HepG2 (cell line): ENCODE measurements around the gene A1CF. TPM values are rescaled to one million over a fixed set of nuclear protein-coding genes. Genes with fewer than 3 reads are reported as not detected.

Experiments used
- ATAC-seq: fragments of 200-7000 bp; cut with Tn5 transposase; 3 replicates; pipeline ENCODE4 v1.9.1; 2020; ENCODE audit warnings: mild to moderate bottlenecking, moderate library complexity
- BruUV-seq: library from RNA; stranded (reverse); fragments of 400-500 nt; replicated peaks from 2 replicates; lab custom pipeline; 2021; lab: Mats Ljungman, UMichigan
- CTCF ChIA-PET: fragments of 300-600 bp; formaldehyde crosslinking; extraction: SDS; loops from one replicate; lab custom pipeline; 2021; ENCODE audit warnings: low total read pairs, inconsistent platforms, low intra/inter-chr PET ratio; lab: Yijun Ruan, JAX
- POLR2A ChIA-PET: fragments of 350-600 bp; sonication (Branson Sonifier 250); formaldehyde crosslinking; loops from one replicate; lab custom pipeline; 2020; ENCODE audit warnings: antibody characterized with exemption, inconsistent platforms; lab: Yijun Ruan, JAX
- DNase-seq: peaks from one replicate; pipeline ENCODE4 v3.0.0-alpha.2; 2015; ENCODE audit warnings: low spot score
- FAIRE-seq: peaks from 3 replicates; lab custom pipeline; 2011; peaks lifted over from hg19 to GRCh38; lab: Jason Lieb, UNC
- H2AFZ ChIP-seq: one replicate; pipeline ENCODE4 v1.6.1; 2011; ENCODE audit warnings: low read length, inconsistent platforms
- H3K27ac ChIP-seq: fragments of 300-600 bp; 3 replicates; pipeline ENCODE4 v1.8.0; 2011; ENCODE audit warnings: mixed run types, mild to moderate bottlenecking, mixed read lengths, low read length, inconsistent platforms; ENCODE audit not compliant: insufficient read depth; ENCODE audit errors: extremely low read length
- H3K27me3 ChIP-seq, 2 experiments: fragments of 200-600 bp in 1 of 2; 2 replicates in 1 of 2; 3 replicates in 1 of 2; pipeline versions ENCODE4 v1.6.0 to v1.8.0; 2011; ENCODE audit warnings: low read length in 2 of 2, mild to moderate bottlenecking in 2 of 2, moderate library complexity in 2 of 2, inconsistent platforms in 1 of 2; ENCODE audit not compliant: insufficient read depth in 2 of 2, control insufficient read depth in 1 of 2
- H3K36me3 ChIP-seq, 2 experiments: fragments of 200-600 bp in 1 of 2; replicated peaks in 1 of 2; 2 replicates in 1 of 2; 3 replicates in 1 of 2; pipeline versions ENCODE4 v1.5.1 to v1.8.0; 2011; ENCODE audit warnings: low read length in 2 of 2, inconsistent platforms in 1 of 2; ENCODE audit not compliant: insufficient read depth in 2 of 2, control insufficient read depth in 1 of 2
- H3K4me1 ChIP-seq: 2 replicates; pipeline ENCODE4 v1.5.1; 2012; ENCODE audit warnings: low read length, inconsistent platforms; ENCODE audit not compliant: insufficient read depth
- H3K4me2 ChIP-seq: 2 replicates; pipeline ENCODE4 v1.6.0; 2011; ENCODE audit warnings: low read depth, low read length, inconsistent platforms
- H3K4me3 ChIP-seq, 3 experiments: fragments of 200-600 bp in 1 of 3; sonication (generic), shearing (Covaris generic) in 1 of 3; replicated peaks in 1 of 3; 2 replicates each; pipeline ENCODE4 v1.5.1; 2011 to 2016; ENCODE audit warnings: low read length in 3 of 3, inconsistent platforms in 2 of 3, low read depth in 2 of 3, mild to moderate bottlenecking in 2 of 3, control low read depth in 1 of 3, mixed read lengths in 1 of 3; ENCODE audit not compliant: insufficient read depth in 1 of 3
- H3K79me2 ChIP-seq: one replicate; pipeline ENCODE4 v1.6.1; 2011; ENCODE audit warnings: low read length, inconsistent platforms; ENCODE audit not compliant: insufficient read depth
- H3K9ac ChIP-seq: 2 replicates; pipeline ENCODE4 v1.6.0; 2011; ENCODE audit warnings: mild to moderate bottlenecking, low read depth, low read length, inconsistent platforms; ENCODE audit not compliant: insufficient read depth
- H3K9me3 ChIP-seq: 2 replicates; pipeline ENCODE4 v1.5.1; 2012; ENCODE audit warnings: mild to moderate bottlenecking, low read length
- H4K20me1 ChIP-seq: 2 replicates; pipeline ENCODE4 v1.6.0; 2011; ENCODE audit warnings: inconsistent platforms, mild to moderate bottlenecking, low read length, moderate library complexity; ENCODE audit not compliant: insufficient read depth
- BHLHE40 ChIP-seq: IDR thresholded peaks from 2 replicates; pipeline ENCODE4 v1.6.1; 2011; ENCODE audit warnings: low read length, improper control_type of control experiment
- NFE2L2 ChIP-seq: fragments of 150-350 bp; IDR thresholded peaks from 2 replicates; pipeline ENCODE4 v1.6.1; 2014; ENCODE audit warnings: low read length
- PAWR ChIP-seq: sonication (generic); formaldehyde crosslinking; IDR thresholded peaks from 2 replicates; pipeline ENCODE4 v1.4.0; 2020; ENCODE audit warnings: missing genetic modification reagents, mild to moderate bottlenecking, borderline replicate concordance
- POGK ChIP-seq: sonication (generic); formaldehyde crosslinking; conservative IDR thresholded peaks from 2 replicates; pipeline ENCODE4 v1.8.0; 2022; ENCODE audit warnings: mild to moderate bottlenecking, moderate library complexity, missing genetic modification reagents
- ZFY ChIP-seq: sonication (generic); formaldehyde crosslinking; IDR thresholded peaks from 2 replicates; pipeline ENCODE4 v1.4.0; 2020; ENCODE audit warnings: missing genetic modification reagents
- ZNF12 ChIP-seq: sonication (generic); formaldehyde crosslinking; IDR thresholded peaks from 2 replicates; pipeline ENCODE4 v1.5.0; 2020; ENCODE audit warnings: missing genetic modification reagents
- WGBS: methylation state at CpG from one replicate; pipeline ENCODE4 v1.1.6; 2017; ENCODE audit warnings: low lambda C conversion rate; 5-methylcytosine and 5-hydroxymethylcytosine counted together
- in situ Hi-C: cut with HindIII; loops from 2 replicates; pipeline ENCODE4 v1.10.0; 2017; ENCODE audit warnings: low pct_unique_long_range_greater_than_20kb; ENCODE audit not compliant: extremely low pct_ligation_motif_present
- intact Hi-C: fragments of 100-400 bp; cut with micrococcal nuclease; formaldehyde crosslinking; loops from one replicate; pipeline ENCODE4 v1.10.0; 2022; ENCODE audit not compliant: unreplicated experiment
- polyA plus RNA-seq, 8 experiments: library from polyadenylated mRNA; depleted of rRNA in 3 of 8; stranded (reverse) in 7 of 8; unstranded in 1 of 8; fragments of >200 nt; fragmentation: Illumina TruSeq in 4 of 8; extraction: Trizol in 4 of 8; gene quantifications; 2 replicates each; pipeline versions ENCODE4 v1.2.1 to v1.2.3, GENCODE V29; 2011 to 2016; ENCODE audit warnings: low read depth in 4 of 8, missing spikeins in 1 of 8, mixed read lengths in 1 of 8; ENCODE audit not compliant: insufficient read depth in 1 of 8
- total RNA-seq, 5 experiments: library from RNA; depleted of rRNA; stranded (reverse); fragments of >200 nt; fragmentation: Illumina TruSeq; extraction: Trizol; gene quantifications; 2 replicates each; pipeline ENCODE4 v1.2.3, GENCODE V29; 2016; ENCODE audit warnings: low read depth in 1 of 5
- TF ChIP-seq, protein P1 (sequence below): sonication (generic); formaldehyde crosslinking; IDR thresholded peaks from 2 replicates; pipeline ENCODE4 v1.8.0; 2022; ENCODE audit warnings: missing genetic modification reagents, mild to moderate bottlenecking, inconsistent platforms, borderline replicate concordance

Gene A1CF
- total and polyA plus RNA-seq, 2 of the 13 experiments (the other 11 are each of a cell fraction or from before 2014, with no cell fraction given): 56.1 to 58.1 TPM

- FAIRE-seq (no peak), DNase-seq (no peak), ATAC-seq (no peak)
- H3K27ac ChIP-seq: no peak overlapping the region
- no TSS peak for BruUV-seq
- 100% methylated on average over 1 of the region's 1 CpG for WGBS
- in situ Hi-C loops: no loop called here
- TF ChIP-seq POGK (CRISPR knock-in tag): no peak
- TF ChIP-seq PAWR (CRISPR knock-in tag): no peak
- TF ChIP-seq NFE2L2: no peak
- TF ChIP-seq BHLHE40: no peak
- no peak for TF ChIP-seq ZFY (CRISPR knock-in tag)
- no peak for TF ChIP-seq ZNF12 (CRISPR knock-in tag)
- TF ChIP-seq, protein P1, sequence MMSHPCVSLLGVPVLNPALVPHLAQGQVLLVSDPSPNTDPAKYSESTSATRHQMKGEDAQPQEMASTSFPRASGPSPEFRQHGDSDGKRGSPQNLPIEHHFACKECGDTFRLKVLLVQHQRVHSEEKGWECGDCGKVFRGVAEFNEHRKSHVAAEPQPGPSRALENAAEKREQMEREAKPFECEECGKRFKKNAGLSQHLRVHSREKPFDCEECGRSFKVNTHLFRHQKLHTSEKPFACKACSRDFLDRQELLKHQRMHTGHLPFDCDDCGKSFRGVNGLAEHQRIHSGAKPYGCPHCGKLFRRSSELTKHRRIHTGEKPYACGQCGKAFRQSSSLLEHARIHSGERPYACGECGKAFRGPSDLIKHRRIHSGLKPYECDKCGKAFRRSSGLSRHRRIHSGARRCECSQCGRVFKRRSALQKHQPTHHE (CRISPR knock-in tag): no peak
- ChIA-PET CTCF (no interaction called here), POLR2A (no interaction called here)
- no peaks in the 10 kb centered on the region for H4K20me1 ChIP-seq
- H3K27me3 ChIP-seq: no peaks in the 10 kb centered on the region
- intact Hi-C loops: no loop called here
- H3K4me2 ChIP-seq: no peak overlapping the region
- H3K9me3 ChIP-seq: no peaks in the 10 kb centered on the region
- H3K4me3 ChIP-seq: no peak overlapping the region
- H3K4me1 ChIP-seq: peaks cover 23% of the 10 kb centered on the region
- H3K9ac ChIP-seq: no peak overlapping the region
- peaks cover 12 to 30% of the 10 kb centered on the region in 2 experiments; a peak in 4 of 5 replicates for H3K36me3 ChIP-seq
- H2AFZ ChIP-seq: no peak overlapping the region
- H3K79me2 ChIP-seq: no peaks in the 10 kb centered on the region
Measured at GRCh38 chr10:50837095-50837494, 48.3 kb downstream of the A1CF start.
